ENCODE measurements around the gene CLDN10. TPM values are rescaled to one million over a fixed set of nuclear protein-coding genes. Genes with fewer than 3 reads are reported as not detected.

Gene CLDN10
- total RNA-seq, 2 donors from 2014 or later, result 0.27 to 0.64 TPM

DNA sequence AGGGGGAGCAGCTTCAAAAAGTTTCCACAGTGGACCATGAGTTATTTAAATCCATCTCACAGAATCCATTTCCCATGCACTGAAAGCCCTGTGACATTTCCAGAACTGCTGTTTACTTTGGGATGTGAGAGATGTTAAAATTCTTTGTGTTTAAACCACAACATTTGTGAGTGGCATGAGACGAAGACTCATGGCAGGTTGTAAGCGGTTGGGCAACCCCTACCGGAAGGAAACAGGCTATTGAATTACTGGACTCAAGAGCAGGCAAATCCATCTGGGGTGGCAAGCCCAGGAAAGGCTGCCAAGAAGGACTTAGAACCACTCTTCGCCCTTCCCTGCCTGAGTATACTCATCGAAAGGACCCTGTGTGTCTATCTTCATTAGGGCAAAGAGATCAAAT, 22.3 kb upstream of the CLDN10 start:
- H3K27me3 ChIP-seq, result no peaks in the 10 kb centered on the region
- H3K36me3 ChIP-seq, result no peaks in the 10 kb centered on the region
- no peaks in the 10 kb centered on the region for H3K4me1 ChIP-seq
- no peaks in the 10 kb centered on the region for H3K9me3 ChIP-seq
- no peak overlapping the region for H3K9ac ChIP-seq (ENCODE audit: low read depth in 2 of 2, low read length in 2 of 2)
- no peak for DNase-seq
- H3K27ac ChIP-seq, result no peak overlapping the region
- TF ChIP-seq, protein P1, sequence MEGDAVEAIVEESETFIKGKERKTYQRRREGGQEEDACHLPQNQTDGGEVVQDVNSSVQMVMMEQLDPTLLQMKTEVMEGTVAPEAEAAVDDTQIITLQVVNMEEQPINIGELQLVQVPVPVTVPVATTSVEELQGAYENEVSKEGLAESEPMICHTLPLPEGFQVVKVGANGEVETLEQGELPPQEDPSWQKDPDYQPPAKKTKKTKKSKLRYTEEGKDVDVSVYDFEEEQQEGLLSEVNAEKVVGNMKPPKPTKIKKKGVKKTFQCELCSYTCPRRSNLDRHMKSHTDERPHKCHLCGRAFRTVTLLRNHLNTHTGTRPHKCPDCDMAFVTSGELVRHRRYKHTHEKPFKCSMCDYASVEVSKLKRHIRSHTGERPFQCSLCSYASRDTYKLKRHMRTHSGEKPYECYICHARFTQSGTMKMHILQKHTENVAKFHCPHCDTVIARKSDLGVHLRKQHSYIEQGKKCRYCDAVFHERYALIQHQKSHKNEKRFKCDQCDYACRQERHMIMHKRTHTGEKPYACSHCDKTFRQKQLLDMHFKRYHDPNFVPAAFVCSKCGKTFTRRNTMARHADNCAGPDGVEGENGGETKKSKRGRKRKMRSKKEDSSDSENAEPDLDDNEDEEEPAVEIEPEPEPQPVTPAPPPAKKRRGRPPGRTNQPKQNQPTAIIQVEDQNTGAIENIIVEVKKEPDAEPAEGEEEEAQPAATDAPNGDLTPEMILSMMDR (IDR thresholded peaks at IDR 0.05), result no peak
- H3K4me3 ChIP-seq, result no peak overlapping the region
- intact Hi-C loops (cut with DNase I), result no loop called here

DNA sequence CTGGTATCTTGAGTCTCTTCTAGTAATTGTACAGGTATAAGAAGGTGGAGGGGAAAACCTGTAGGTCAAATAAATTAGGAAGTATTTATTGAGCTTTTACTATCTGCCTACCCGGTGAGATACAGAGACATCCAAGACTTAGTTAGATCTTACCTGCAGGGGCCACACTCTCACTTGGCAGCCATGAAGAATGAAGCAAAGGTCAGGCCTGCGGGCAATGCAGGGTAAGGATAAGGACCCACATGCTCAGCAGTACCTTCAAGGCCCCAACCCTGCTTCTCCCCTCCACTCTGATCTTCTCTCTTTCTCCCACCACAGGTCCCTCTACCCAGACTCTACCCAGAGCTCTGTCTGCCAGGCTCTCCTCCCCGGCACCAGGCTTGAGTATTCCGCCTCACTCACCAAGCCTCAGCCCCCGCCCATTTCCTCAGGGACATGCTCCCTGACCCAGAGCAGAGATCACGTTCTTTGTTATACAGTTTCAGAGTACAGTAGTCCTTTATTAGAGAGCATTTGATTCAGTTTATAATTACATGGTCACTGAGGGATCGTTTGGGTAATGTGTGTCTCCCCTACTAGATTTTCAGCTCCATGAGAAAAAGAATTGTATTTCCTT, 18.9 kb upstream of the CLDN10 start:
- Histone ChIP-seq H3K36me3 (no peaks in the 10 kb centered on the region), H3K4me1 (no peaks in the 10 kb centered on the region), H3K27ac (no peak overlapping the region), H3K9me3 (no peaks in the 10 kb centered on the region), H3K4me3 (no peak overlapping the region), H3K9ac (ENCODE audit: low read depth in 2 of 2, low read length in 2 of 2) (no peak overlapping the region), H3K27me3 (no peaks in the 10 kb centered on the region)
- intact Hi-C loops (cut with DNase I), result no loop called here
- DNase-seq, result peak; percentile 27
- TF ChIP-seq, protein P1 (IDR thresholded peaks at IDR 0.05), result no peak

DNA sequence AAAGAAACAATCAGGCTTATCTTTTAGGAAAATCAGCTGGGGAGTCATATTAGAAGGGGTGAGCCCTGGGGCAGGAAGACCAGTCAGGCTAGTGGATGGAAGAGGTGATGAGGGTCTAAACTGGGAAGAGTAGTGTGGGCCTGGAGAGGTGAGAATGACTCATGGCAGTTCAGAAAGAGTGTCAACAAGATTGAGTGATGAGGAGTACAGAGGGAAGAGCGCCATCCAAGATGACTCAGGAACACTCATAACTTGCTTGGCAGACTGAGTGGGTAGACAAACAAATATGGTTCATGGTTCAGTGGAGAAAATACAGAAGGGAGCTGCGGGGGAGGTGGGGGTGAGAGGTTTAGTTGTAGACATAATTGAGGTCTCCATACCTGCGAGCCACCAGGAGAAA, 17.3 kb upstream of the CLDN10 start:
- Histone ChIP-seq H3K9ac (ENCODE audit: low read depth in 2 of 2, low read length in 2 of 2) (no peak overlapping the region), H3K27me3 (no peaks in the 10 kb centered on the region), H3K9me3 (no peaks in the 10 kb centered on the region), H3K4me3 (no peak overlapping the region), H3K4me1 (no peaks in the 10 kb centered on the region), H3K27ac (no peak overlapping the region), H3K36me3 (no peaks in the 10 kb centered on the region)
- intact Hi-C loops (cut with DNase I), result loop anchor here (5.0 kb wide), 2 partner anchors 127 to 302 kb away; no protein-coding TSS in a partner anchor
- DNase-seq, result no peak
- TF ChIP-seq, protein P1 (IDR thresholded peaks at IDR 0.05), result no peak

GRCh38 chr13:95536632-95537241, 15.8 kb upstream of the CLDN10 start:
- TF ChIP-seq, protein P1 (IDR thresholded peaks at IDR 0.05), result peak; percentile 32
- intact Hi-C loops (cut with DNase I), result loop anchor here (5.0 kb wide), 2 partner anchors 126 to 301 kb away; no protein-coding TSS in a partner anchor
- DNase-seq, result no peak

GRCh38 chr13:95540888-95541287, 11.6 kb upstream of the CLDN10 start:
- Histone ChIP-seq H3K9me3 (no peaks in the 10 kb centered on the region), H3K4me3 (no peak overlapping the region), H3K27me3 (no peaks in the 10 kb centered on the region), H3K9ac (ENCODE audit: low read depth in 2 of 2, low read length in 2 of 2) (no peak overlapping the region), H3K36me3 (no peaks in the 10 kb centered on the region), H3K27ac (no peak overlapping the region), H3K4me1 (no peaks in the 10 kb centered on the region)
- intact Hi-C loops (cut with DNase I), result no loop called here
- DNase-seq, result no peak
- TF ChIP-seq, protein P1 (IDR thresholded peaks at IDR 0.05), result no peak

More at GRCh38 chr13:95536632-95537241, 15.8 kb upstream of the CLDN10 start:
- Histone ChIP-seq H3K4me3 (no peak overlapping the region), H3K27ac (no peak overlapping the region), H3K4me1 (no peaks in the 10 kb centered on the region), H3K36me3 (no peaks in the 10 kb centered on the region), H3K9ac (ENCODE audit: low read depth in 2 of 2, low read length in 2 of 2) (no peak overlapping the region), H3K27me3 (no peaks in the 10 kb centered on the region), H3K9me3 (no peaks in the 10 kb centered on the region)
